ENCODE data around the gene SPINT4.

DNA sequence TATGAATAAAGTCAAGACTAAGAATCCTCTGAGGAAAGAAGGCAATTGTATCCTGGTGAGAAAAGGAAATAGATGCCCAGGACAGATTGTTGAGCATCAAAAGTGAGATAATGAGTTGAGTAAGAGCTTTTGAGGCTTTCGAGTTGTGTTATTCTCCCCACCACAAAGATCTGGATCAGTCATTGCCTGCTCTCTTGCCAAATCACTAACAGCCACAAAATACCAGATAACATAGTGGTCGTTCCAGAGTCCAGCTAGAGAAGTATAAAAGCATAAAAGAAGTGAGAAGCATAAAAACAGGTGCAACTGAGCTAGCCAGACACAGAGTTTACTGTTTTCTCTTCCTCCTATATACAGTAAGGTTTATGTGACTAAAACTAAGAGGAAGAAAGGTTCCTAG, 4.9 kb downstream of the SPINT4 start:
- TF ChIP-seq, protein P1, sequence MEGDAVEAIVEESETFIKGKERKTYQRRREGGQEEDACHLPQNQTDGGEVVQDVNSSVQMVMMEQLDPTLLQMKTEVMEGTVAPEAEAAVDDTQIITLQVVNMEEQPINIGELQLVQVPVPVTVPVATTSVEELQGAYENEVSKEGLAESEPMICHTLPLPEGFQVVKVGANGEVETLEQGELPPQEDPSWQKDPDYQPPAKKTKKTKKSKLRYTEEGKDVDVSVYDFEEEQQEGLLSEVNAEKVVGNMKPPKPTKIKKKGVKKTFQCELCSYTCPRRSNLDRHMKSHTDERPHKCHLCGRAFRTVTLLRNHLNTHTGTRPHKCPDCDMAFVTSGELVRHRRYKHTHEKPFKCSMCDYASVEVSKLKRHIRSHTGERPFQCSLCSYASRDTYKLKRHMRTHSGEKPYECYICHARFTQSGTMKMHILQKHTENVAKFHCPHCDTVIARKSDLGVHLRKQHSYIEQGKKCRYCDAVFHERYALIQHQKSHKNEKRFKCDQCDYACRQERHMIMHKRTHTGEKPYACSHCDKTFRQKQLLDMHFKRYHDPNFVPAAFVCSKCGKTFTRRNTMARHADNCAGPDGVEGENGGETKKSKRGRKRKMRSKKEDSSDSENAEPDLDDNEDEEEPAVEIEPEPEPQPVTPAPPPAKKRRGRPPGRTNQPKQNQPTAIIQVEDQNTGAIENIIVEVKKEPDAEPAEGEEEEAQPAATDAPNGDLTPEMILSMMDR (IDR thresholded peaks at IDR 0.05): no peak
- TF ChIP-seq POLR2AphosphoS5 (IDR thresholded peaks at IDR 0.05; ENCODE audit: low read depth, low read length) (no peak), TCF7L2 (IDR thresholded peaks at IDR 0.05; ENCODE audit: low read depth, low read length) (no peak)
- TF ChIP-seq, protein P2, sequence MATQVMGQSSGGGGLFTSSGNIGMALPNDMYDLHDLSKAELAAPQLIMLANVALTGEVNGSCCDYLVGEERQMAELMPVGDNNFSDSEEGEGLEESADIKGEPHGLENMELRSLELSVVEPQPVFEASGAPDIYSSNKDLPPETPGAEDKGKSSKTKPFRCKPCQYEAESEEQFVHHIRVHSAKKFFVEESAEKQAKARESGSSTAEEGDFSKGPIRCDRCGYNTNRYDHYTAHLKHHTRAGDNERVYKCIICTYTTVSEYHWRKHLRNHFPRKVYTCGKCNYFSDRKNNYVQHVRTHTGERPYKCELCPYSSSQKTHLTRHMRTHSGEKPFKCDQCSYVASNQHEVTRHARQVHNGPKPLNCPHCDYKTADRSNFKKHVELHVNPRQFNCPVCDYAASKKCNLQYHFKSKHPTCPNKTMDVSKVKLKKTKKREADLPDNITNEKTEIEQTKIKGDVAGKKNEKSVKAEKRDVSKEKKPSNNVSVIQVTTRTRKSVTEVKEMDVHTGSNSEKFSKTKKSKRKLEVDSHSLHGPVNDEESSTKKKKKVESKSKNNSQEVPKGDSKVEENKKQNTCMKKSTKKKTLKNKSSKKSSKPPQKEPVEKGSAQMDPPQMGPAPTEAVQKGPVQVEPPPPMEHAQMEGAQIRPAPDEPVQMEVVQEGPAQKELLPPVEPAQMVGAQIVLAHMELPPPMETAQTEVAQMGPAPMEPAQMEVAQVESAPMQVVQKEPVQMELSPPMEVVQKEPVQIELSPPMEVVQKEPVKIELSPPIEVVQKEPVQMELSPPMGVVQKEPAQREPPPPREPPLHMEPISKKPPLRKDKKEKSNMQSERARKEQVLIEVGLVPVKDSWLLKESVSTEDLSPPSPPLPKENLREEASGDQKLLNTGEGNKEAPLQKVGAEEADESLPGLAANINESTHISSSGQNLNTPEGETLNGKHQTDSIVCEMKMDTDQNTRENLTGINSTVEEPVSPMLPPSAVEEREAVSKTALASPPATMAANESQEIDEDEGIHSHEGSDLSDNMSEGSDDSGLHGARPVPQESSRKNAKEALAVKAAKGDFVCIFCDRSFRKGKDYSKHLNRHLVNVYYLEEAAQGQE (IDR thresholded peaks at IDR 0.05; ENCODE audit: insufficient read depth in 1 of 2, low read depth in 2 of 2, low read length in 1 of 2): no peak

All from Panc1 (cell line).